Measurements from ENCODE around the gene CLIC4.
"Not testable (repeated sequence)": the region's sequence is repeated elsewhere in the genome, so short reads cannot be mapped to it uniquely, and the experiment has no call there.

The CLIC4 gene

DNA sequence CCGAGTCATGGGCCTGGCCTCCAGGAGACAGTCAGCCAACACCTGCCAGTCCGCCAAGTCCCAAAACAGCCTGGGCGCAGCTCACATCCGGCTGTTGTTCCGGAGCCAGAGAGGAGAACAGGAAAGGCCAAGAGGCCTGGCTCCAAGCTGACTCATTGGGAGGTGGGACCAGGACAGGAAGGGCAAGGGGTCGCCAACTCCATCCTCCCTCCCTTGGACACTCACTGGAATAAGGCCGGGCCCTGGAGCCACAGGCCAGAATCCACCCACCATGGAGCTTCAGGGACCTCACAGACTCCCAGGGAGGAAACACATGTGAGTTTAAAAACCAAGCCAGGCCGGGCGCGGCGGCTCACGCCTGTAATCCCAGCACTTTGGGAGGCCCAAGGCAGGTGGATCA is 25.1 kb upstream of the CLIC4 start:
- DNase-seq, result no peak

DNA sequence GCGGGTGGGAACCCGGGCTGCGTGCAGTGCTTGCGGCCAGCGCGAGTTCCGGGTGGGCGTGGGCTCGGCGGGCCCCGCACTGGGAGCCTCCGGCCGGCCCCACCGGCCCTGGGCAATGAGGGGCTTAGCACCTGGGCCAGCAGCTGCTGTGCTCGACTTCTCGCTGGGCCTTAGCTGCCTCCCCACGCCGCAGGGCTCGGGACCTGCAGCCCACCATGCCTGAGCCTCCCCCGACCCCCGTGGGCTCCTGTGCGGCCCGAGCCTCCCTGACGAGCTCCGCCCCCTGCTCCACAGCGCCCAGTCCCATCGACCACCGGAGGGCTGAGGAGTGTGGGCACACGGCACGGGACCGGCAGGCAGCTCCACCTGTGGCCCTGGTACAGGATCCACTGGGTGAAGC is 23.7 kb upstream of the CLIC4 start:
- no peak for DNase-seq

DNA sequence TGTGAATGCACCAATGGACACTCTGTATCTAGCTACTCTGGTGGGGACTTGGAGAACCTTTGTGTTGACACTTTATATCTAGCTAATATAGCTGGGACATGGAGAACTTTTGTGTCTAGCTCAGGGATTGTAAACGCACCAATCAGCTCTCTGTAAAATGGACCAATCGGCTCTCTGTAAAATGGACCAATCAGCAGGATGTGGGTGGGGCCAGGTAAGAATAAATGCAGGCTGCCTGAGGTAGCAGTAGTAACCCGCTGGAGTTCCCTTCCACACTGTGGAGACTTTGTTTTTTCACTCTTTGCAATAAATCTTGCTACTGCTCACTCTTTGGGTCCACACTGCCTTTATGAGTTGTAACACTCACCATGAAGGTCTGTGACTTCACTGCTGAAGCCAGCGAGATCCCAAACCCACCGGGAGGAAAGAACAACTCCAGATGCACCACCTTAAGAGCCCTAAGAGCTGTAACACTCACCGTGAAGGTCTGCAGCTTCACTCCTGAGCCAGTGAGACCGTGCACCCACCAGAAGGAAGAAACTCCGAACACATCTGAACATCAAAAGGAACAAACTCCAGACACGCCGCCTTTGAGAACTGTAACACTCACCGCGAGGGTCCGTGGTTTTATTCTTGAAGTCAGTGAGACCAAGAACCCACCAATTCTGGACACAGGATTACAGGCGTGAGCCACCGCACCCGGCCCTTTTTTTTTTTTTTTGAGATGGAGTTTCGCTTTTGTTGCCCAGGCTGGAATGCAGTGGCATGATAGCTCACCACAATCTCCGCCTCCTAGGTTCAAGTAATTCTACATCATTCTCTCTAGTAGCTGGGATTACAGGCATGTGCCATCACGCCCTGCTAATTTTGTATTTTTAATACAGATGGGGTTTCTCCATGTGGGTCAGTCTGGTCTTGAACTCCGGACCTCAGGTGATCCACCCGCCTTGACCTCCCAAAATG is 22.9 kb upstream of the CLIC4 start:
- DNase-seq, result not testable (repeated sequence)

DNA sequence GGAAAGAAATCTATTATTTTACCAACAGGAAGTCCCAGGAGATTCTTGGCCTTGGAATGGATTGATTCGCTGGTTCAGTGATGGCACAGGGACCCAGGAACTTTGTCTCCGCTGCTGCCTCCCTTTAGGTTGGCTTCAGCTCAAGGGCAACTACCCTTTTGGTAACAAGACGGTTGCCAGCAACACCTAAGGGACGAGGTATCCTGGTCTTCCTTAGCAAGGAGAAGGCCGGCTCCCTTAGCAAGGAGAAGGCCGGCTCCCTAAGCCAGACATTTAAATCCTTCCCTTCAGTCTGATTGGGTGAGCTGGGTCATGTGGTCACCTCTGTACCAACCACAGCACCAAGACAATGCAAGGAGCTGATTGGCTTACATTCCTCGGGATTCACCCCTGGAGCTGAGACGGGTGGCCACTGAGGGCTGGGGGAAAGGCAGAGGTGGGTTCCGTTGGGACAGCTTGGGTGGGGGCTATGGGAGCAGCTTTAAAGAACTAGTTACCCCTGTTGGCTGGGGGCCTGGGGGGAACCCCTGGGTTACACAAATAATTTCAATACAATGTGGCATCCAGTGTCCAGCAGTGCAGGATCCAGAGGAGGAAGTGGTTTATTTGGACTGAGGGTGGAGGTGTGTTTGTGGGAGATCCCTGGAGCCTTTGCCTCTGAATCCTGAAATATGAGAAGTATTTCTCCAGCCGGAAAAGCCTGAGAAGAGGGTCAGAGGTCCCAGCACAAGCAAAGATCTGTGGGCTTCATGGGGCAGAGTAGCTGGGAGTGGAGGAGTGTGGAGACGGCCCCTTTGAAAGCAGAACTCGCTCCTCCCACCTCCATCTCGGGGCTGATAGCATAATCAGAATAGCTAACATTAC is 20.7 kb upstream of the CLIC4 start:
- DNase-seq, result no peak

DNA sequence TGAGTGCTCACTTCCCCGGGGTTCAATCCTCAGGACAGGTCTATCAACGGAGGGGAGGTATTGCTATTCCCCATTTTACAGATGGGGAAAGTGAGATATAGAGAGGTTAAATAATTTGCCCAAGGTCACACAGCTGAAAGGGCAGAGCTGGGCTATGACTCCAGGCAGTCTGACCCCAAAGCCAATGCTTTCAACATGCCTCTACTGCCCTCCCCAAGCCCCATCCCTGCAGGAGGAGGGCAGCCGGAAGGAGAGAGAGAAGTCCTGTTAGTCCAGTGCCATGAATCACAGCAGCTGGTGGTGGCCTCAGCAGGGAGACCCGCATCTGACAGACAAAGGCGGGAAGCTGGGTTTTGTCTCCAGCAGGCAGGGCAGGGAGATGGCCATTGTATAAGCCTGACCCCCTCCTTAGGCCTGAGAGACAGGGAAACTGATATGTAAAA is 20.0 kb upstream of the CLIC4 start:
- DNase-seq, result no peak

DNA sequence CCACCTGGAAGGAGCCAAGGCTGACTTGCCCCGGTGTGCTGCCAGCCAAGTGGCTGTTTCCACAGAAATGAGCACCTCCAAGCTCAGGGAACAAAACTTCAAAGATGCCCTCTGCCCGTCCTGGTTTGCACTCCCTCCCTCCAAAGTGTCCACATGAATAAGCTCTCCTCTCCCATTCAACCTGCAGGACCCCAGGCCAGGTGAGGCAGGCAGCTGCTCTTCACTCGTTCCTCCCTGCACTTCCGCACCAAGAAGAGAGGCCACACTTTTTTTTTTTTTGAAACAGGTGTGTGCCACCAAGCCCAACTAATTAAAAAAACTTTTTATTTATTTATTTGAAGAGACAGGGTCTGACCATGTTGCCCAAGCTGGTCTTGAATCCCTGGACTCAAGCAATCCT is 18.5 kb upstream of the CLIC4 start:
- no peak for DNase-seq

DNA sequence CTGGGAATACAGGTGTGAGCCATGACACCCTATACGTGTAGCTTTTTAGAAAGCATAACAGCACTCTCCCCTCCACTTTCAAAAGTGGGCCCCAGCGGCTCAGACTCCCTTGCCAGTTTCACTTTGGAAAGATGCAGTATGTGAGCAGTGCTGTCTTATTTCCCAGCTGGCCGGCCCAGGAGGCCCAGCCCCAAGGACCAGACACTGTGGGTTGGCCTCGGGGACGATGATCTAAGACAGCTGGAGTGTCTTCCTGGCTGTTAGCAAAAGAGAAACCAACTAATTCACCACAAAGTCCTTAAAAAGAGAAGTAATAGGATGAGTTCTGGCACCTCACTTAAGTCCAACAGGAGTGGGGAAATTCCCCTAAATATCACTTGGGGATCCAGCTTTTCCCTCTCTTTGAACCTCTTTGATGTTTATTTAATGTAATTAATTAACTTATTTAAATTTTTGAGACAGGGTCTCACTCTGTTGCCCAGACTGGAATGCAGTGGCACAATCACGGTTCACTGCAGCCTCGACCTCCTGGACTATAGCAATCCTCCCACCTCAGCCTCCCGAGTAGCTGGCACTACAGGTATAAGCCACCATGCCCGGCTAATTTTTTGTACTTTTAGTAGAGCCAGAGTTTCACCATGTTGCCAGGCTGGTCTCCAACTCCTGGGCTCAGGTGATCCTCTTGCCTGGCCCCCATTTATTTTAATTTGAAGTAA is 17.6 kb upstream of the CLIC4 start:
- no peak for DNase-seq

DNA sequence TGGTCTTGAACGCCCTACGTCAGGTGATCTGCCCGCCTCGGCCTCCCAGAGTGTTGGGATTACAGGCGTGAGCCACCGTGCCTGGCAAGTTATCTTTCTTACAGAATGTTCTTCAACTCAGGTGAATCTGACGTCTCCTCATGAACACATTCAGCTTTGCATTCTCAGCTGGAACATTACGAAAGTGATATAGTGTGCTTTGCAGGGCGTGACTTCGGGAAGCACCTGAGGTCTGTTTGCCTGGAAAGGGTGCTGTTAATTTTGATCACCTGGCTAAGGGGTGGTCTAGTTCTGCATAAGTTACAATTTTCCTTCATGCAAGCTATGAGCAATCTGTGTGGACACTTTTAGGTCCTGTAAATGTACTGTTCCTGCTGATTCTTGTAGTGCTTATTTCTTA is 16.3 kb upstream of the CLIC4 start:
- no peak for DNase-seq

DNA sequence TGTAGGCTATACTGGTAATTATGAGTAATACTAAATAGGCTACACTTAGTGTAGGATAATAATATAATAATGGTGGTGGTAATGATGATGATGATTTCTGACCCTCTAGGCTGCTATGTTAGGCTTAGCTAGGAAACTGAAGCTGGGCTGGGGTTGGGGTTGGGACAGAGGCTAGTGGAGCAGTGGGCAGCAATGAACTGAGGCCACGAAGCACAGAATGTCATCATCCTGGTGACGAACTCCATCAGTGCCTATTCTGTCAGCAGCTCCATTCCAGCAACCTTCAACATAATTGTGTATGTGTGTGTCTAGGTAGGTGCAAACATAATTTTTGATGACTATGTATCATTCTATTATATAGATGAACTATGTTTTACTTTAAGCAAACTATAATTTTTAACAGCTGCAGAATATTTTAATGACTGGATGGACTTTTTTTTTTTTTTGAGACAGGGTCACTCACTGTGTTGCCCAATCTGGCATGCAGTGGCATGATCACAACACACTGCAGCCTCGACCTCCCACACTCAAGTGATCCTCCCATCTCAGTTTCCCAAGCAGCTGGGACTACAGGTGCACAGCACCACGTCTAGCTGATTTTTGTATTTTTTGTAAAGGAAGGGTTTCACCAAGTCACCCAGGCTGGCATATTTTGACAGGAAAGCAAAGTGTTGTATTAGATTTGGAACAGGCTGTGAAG is 12.9 kb upstream of the CLIC4 start:
- DNase-seq, result no peak

DNA sequence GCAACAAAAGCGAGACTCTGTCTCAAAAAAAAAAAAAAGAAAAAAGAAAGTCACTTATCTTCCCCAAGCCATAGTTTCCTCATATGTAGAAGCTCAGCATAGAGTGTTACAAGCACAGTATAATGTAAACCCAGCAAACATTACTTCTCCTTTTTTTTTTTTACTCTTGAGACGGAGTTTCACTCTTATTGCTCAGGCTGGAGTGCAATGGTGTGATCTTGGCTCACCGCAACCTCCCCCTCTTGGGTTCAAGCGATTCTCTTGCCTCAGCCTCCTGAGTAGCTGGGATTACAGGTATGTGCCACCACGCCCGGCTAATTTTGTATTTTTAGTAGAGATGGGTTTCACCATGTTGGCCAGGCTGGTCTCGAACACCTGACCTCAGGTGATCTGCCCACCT is 11.9 kb upstream of the CLIC4 start:
- DNase-seq, result not testable (repeated sequence)

DNA sequence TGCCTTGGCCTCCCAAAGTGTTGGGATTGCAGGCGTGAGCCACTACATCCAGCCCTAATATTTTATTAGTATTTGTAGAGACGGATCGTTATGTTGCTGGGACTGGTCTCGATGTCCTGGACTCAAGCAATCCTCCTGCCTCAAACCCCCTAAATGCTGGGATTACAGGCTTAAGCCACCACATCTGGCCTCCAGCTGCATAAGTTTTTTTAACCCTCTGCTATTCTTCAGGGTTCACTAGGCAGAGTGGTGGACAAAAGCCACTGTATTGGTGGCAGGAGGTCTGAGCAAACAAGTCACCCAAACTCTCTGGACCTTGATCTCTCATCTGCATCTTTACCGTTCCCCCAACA is 10.1 kb upstream of the CLIC4 start:
- DNase-seq, result no peak

DNA sequence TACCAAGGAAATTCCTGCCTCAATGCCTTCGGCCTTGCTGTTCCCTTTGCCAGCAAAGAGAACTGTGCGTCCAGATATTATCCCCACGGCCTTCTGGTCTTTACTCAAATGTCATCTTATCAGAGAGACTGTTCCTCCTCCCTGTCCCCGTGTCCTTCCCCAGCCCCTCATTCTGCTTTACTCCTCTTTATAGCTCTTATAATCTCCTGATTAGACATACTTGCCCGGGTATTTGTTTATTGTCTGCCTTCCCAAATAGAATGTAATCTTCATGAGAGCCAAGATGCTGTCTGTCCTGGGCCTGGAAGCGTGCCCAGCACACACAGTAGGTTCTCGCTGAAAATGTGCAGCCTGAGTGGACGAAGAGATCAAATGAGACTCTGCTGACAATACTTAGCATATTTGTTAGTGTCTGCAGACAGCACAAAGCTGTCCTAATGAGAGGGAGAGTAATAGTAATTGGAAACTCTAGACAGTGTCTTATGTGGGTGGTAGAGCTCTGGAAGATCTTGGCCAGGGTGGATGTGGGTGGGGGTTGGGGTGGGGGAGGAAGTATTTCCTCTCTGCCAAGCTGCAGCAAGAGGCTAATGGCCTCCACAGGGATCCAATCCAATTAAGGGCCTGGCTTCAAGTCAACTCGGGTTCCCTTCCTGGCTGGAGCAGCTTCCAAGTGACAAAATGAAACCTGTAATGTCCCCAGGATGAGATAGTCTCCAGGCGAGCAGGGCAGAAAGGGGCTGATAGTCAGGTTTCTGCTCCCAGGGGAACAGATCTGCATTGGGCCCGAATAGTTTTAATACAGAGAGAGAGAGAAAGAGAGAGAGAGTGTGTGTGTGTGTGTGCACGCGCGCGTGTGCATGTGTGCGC is 9.5 kb upstream of the CLIC4 start:
- DNase-seq, result no peak

DNA sequence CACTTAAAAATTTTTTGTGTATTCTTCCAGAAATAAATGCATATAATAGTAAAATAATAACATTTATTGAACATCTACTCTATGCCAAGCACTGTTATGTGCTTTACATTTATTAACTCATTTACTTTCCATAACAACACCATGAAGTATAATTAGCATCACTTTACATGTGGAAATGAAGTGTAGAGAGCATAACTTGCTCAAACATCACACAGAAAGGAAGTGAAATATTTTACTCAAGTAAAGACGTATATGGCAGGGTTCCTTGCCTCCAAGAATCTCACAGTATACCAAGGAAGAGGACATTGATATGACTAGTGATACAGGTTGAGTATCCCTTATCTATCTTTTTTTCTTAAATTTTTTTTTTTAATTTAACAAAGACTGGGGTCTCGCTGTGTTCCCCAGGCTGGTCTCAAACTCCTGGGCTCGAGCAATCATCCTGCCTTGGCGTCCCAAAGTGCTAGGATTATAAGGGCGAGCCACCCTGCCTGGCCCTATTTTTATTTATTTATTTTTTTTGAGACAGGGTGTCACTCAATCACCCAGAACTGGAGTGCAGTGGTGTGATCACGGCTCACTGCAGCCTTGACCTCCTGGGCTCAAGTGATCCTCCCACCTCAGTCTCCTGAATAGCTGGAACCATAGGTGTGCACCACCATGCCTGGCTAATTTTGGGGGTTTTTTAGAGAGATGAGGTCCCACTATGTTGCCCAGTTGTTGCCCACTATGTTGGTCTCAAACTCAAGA is 7.7 kb upstream of the CLIC4 start:
- DNase-seq, result no peak

DNA sequence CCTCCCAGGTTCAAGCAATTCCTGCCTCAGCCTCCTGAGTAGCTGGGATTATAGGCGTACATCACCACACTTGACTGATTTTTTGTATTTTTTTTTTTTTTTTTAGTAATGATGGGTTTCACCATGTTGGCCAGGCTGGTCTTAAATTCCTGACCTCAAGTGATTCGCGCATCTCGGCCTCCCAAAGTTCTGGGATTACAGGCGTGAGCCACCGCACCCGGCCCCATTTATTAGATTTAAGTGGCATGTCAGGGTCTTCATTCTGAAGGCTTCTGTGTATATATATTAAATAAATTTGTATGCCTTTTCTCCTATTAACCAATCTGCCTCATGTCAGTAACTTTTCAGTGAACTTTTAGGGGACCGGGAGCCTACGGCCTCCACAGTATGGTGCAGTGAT is 6.0 kb upstream of the CLIC4 start:
- DNase-seq, result no peak

DNA sequence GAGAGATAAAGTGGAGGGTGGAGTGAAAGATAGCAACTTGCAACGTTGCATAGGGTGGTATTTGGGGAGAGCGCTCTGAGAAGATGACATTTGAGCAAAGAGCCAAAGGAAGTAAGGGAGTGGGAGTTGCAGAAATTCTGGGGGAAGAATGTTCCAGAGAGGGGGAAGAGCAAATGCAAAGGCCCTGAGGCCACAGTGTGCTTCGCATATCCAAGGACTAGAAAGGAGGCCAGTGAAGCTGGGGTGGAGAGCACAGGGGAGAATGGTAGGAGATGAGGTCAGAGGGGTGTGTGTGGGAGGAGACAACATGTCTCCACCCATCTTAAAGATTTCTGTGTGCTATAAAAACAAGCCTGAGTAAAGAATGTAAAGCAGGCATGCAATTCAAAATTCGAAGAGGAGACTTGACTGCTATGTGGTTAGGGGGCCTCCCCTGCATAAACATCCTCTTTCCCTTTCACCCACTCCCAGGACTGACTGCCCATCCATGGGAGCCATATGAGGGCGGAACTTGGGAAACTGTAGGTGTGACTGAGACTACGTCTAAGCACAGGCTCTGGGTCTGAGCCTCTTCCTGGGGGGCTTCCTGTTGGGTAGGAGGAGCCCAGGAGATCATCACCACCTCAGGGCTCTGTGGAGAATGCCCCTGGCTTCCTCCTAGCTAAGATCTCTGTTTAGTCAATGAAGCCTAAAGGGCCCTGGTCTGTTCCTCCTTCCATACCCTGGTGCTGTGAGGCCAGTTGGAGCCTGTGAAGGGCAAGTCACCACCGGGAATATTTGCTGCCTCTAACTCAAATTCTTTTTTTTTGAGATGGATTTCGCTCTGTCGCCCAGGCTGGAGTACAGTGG is 2.9 kb upstream of the CLIC4 start:
- DNase-seq, result no peak

DNA sequence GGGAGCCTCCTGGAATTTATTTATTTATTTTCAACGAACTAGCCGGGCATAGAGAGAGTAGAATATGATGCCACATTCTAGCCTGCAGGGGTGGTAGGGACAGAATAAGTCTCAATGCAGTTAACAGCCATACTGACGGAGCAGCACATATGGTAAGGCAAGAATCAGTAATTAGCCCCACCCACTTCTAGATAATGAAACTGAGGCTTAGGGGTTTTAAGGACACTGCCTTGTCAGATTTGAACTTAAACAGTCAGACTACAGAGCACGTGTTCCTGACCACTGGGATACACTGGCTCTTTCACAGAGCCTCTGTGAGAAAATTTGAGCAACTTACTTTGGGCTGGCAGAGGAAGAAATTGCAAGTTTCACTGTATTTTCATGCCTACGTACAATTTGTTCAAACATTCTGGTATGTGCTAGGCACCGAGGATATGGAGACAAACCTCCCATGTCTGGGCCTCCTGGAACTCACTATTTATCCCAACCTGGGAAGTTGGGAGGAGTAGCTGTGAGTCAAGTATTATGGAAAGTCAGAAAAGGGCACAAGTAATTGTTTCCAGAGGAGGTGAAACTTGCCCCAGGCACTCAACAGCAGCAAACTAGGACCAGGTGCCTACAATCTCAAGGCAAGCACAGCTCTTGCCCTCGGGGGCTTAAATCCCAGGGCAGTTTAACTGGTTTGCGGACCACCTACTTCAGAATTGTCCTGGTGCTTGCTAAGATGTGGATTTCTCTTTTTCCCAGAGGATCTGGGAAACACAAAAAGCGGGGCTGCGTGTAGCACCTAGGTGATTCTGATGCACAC is 1.6 kb upstream of the CLIC4 start:
- DNase-seq, result no peak

DNA sequence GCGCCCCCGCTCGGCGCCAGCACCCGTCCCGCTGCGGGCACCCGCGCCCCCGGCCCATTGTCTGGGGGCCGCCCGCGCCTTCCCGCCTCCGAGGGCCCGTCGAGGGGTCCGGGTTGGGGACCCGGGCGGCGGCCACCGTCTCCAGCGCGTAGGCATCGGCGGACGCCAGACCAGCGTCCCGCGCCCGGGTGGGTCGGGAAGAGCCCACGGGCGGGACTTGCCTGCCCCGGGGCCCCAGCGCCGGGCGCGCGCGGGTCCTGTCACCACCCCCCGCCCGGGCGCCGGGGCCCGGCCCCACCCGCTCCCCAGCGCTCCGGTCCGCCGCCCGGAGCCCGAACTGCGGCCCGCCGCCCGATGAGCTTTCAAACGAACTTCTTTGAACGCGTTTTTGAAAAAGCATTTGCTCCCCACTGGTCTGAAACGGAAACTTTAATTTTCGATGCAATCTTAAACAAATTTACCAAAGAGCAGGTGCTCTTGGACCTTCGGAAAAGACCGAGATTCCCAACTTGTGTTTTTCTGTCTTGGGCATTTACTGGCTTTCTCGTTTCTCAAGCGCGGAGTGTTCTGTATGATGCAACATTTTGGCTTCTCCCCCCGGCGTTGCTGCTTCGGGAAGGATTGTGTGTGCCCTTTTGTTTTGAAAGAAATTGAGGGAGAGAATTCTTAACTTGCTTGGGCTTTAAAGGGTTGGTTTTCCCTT is 615 bp downstream of the CLIC4 start:
- no peak for DNase-seq

All from NCI-H187 treated with DMSO at 0.1 percent for 48 hours (cell line).